Fibroblast of skin of scalp (primary cell): ENCODE results near the gene CCDC18.

Source experiments
- DNase-seq: peaks from one replicate; pipeline ENCODE4 v3.0.0-alpha.2; 2013

Gene CCDC18

GRCh38 chr1:93317943-93318342, 137.4 kb downstream of the CCDC18 start:
- no peak for DNase-seq

GRCh38 chr1:93321720-93322119, 141.2 kb downstream of the CCDC18 start:
- DNase-seq = no peak

DNA sequence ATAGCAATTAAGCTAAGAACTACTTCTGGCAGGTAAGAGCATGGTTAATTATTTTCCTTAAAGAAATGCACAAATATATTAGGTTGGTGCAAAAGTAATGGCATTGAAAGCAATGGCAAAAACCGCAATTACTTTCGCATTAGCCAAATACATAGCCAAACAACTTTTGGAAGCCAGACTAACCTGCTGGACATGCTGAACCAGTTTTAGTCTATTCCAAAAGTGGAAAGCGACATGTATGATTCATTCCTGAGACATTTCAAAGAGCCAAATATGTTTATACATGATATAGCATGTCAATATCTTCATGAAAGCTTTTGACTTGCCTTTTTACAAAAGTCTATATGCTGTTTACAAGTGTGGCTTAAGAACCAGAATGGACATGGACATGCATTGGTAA, 141.8 kb downstream of the CCDC18 start:
- DNase-seq = no peak

DNA sequence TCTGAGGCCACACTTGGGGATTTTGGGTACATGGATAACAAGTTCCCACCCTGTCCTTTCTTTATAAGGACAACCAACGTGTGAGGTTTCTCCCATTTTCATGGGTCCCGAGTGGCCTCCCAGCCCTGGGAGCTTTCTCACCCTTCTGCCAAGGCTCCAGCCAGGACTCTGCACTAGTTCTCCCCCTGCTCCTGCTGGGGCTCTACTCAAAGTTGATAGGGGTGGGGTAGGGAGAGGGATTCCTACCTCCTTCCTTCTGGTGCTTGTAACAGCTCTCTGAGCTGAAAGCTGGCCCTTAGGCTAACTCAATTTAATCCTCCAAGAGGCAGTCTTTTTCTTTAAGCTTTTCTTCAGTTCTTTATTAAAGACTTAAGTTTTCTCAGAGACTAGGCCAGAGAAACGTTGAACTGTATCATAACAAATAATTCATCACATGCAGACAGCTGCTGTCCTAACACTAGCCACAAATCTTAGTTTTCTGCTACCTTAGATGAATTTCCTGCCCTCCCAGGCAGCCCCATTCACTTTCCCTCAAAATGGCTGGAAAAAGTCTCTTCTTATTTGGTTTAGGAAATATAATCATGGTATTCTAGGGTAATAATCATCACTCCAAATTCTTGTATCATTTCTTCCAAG, 142.8 kb downstream of the CCDC18 start:
- DNase-seq = no peak

- peak; percentile 88 for DNase-seq
Measured at GRCh38 chr1:93324486-93325464, 144.3 kb downstream of the CCDC18 start.
